Measurements from ENCODE around the gene FBXO34.

The FBXO34 gene

GRCh38 chr14:55276736-55277135, 5.5 kb downstream of the FBXO34 start:
- DNase-seq (ENCODE audit: low spot score in 2 of 2) (no peak), ATAC-seq (replicated peaks; ENCODE audit: extremely low read depth, poor library complexity, severe bottlenecking) (no peak)
- H3K4me3 Mint-ChIP-seq, result no peak overlapping the region
- no peaks in the 10 kb centered on the region for H3K9me3 Mint-ChIP-seq
- H3K4me1 Mint-ChIP-seq, result peaks cover 66% of the 10 kb centered on the region
- peaks cover 12% of the 10 kb centered on the region for H3K36me3 Mint-ChIP-seq (ENCODE audit: insufficient read depth)
- H3K27ac Mint-ChIP-seq (ENCODE audit: low read depth), result no peak overlapping the region
- H3K27me3 Mint-ChIP-seq, result no peaks in the 10 kb centered on the region

- no peaks in the 10 kb centered on the region for H3K27me3 Mint-ChIP-seq
- no peak overlapping the region for H3K27ac Mint-ChIP-seq (ENCODE audit: low read depth)
- peaks cover 2% of the 10 kb centered on the region for H3K36me3 Mint-ChIP-seq (ENCODE audit: insufficient read depth)
- peak; percentile 57 for ATAC-seq (replicated peaks; ENCODE audit: extremely low read depth, poor library complexity, severe bottlenecking)
- peak overlapping the region; percentile 32 for H3K4me3 Mint-ChIP-seq
- no peaks in the 10 kb centered on the region for H3K9me3 Mint-ChIP-seq
- peaks cover 65% of the 10 kb centered on the region for H3K4me1 Mint-ChIP-seq
- DNase-seq (ENCODE audit: low spot score in 2 of 2), result no peak
Observed at GRCh38 chr14:55277972-55278740, 6.9 kb downstream of the FBXO34 start.

GRCh38 chr14:55279384-55279783, 8.2 kb downstream of the FBXO34 start:
- Mint-ChIP-seq H3K27me3 (no peaks in the 10 kb centered on the region), H3K4me1 (peaks cover 54% of the 10 kb centered on the region), H3K9me3 (no peaks in the 10 kb centered on the region), H3K36me3 (ENCODE audit: insufficient read depth) (peaks cover 2% of the 10 kb centered on the region), H3K27ac (ENCODE audit: low read depth) (no peak overlapping the region), H3K4me3 (no peak overlapping the region)
- ATAC-seq (replicated peaks; ENCODE audit: extremely low read depth, poor library complexity, severe bottlenecking), result no peak
- DNase-seq (ENCODE audit: low spot score in 2 of 2), result no peak

DNA sequence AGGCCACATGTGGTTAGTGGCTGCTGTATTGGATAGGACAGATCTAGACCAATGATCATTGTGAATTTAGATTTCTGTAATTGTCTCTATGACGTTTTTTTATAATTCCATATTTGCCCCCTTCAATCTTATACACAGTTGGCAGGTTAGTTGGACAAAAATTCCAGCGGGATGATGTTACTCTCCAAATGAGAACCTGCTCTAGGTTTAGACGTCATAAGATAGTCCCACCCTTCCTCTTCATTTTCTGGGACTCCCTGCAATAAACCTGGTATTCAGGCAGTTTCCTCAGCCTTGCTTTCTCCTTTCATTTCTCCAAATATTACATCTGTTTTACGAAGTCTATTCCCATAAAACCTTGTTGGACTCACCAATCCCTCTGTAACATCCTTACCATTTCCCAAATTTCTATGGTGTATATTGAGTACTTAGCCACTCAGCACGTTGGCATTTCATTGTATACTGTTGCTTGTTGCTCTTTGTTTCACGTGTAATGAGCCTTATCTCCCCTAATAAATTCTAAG, 10.2 kb downstream of the FBXO34 start:
- Mint-ChIP-seq H3K27ac (ENCODE audit: low read depth) (no peak overlapping the region), H3K36me3 (ENCODE audit: insufficient read depth) (peaks cover 4% of the 10 kb centered on the region), H3K27me3 (no peaks in the 10 kb centered on the region), H3K4me1 (peaks cover 56% of the 10 kb centered on the region), H3K9me3 (no peaks in the 10 kb centered on the region), H3K4me3 (no peak overlapping the region)
- ATAC-seq (replicated peaks; ENCODE audit: extremely low read depth, poor library complexity, severe bottlenecking) (no peak), DNase-seq (ENCODE audit: low spot score in 2 of 2) (no peak)

DNA sequence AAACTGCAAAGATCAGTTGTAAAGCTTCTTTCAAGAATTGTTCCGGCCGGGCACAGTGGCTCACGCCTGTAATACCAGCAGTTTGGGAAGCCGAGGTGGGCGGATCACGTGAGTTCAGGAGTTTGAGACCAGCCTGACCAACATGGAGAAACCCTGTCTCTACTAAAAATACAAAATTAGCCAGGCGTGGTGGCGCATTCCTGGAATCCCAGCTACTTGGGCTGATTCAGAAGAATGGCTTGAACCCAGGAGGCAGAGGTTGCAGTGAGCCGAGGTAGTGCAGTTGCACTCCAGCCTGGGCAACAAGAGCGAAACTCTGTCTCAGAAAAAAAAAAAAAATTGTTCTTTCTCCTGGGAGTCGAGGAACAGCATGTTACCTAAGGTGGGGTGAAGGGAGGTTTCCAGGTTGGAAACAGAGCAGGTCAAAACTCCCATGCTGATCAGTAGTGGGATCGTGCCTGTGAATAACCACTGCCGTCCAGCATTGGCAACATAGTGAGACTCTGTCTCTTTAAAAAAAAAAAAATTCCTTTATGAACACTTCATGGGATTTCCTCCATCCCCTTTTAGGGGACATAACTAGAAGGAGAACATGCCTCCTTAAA, 13.9 kb downstream of the FBXO34 start:
- no peak for ATAC-seq (replicated peaks; ENCODE audit: extremely low read depth, poor library complexity, severe bottlenecking)
- Mint-ChIP-seq H3K27ac (ENCODE audit: low read depth) (no peak overlapping the region), H3K4me3 (no peak overlapping the region), H3K36me3 (ENCODE audit: insufficient read depth) (peaks cover 2% of the 10 kb centered on the region), H3K27me3 (no peaks in the 10 kb centered on the region), H3K9me3 (no peaks in the 10 kb centered on the region), H3K4me1 (peaks cover 53% of the 10 kb centered on the region)
- DNase-seq (ENCODE audit: low spot score in 2 of 2), result no peak

GRCh38 chr14:55288439-55288838, 17.2 kb downstream of the FBXO34 start:
- peaks cover 40% of the 10 kb centered on the region for H3K4me1 Mint-ChIP-seq
- H3K27me3 Mint-ChIP-seq, result no peaks in the 10 kb centered on the region
- H3K4me3 Mint-ChIP-seq, result no peak overlapping the region
- peaks cover 2% of the 10 kb centered on the region for H3K36me3 Mint-ChIP-seq (ENCODE audit: insufficient read depth)
- no peak overlapping the region for H3K27ac Mint-ChIP-seq (ENCODE audit: low read depth)
- DNase-seq (ENCODE audit: low spot score in 2 of 2) (no peak), ATAC-seq (replicated peaks; ENCODE audit: extremely low read depth, poor library complexity, severe bottlenecking) (no peak)
- no peaks in the 10 kb centered on the region for H3K9me3 Mint-ChIP-seq

GRCh38 chr14:55291480-55292081, 20.4 kb downstream of the FBXO34 start:
- no peak overlapping the region for H3K4me3 Mint-ChIP-seq
- H3K27me3 Mint-ChIP-seq, result no peaks in the 10 kb centered on the region
- DNase-seq (ENCODE audit: low spot score in 2 of 2), result no peak
- H3K9me3 Mint-ChIP-seq, result no peaks in the 10 kb centered on the region
- peaks cover 4% of the 10 kb centered on the region for H3K36me3 Mint-ChIP-seq (ENCODE audit: insufficient read depth)
- no peak overlapping the region for H3K27ac Mint-ChIP-seq (ENCODE audit: low read depth)
- H3K4me1 Mint-ChIP-seq, result peaks cover 44% of the 10 kb centered on the region
- no peak for ATAC-seq (replicated peaks; ENCODE audit: extremely low read depth, poor library complexity, severe bottlenecking)

- no peak overlapping the region for H3K4me3 Mint-ChIP-seq
- H3K9me3 Mint-ChIP-seq, result no peaks in the 10 kb centered on the region
- H3K4me1 Mint-ChIP-seq, result peaks cover 45% of the 10 kb centered on the region
- ATAC-seq (replicated peaks; ENCODE audit: extremely low read depth, poor library complexity, severe bottlenecking) (no peak), DNase-seq (ENCODE audit: low spot score in 2 of 2) (no peak)
- H3K27me3 Mint-ChIP-seq, result no peaks in the 10 kb centered on the region
- no peak overlapping the region for H3K27ac Mint-ChIP-seq (ENCODE audit: low read depth)
- H3K36me3 Mint-ChIP-seq (ENCODE audit: insufficient read depth), result peaks cover 6% of the 10 kb centered on the region
Observed at GRCh38 chr14:55294603-55295002, 23.4 kb downstream of the FBXO34 start.

DNA sequence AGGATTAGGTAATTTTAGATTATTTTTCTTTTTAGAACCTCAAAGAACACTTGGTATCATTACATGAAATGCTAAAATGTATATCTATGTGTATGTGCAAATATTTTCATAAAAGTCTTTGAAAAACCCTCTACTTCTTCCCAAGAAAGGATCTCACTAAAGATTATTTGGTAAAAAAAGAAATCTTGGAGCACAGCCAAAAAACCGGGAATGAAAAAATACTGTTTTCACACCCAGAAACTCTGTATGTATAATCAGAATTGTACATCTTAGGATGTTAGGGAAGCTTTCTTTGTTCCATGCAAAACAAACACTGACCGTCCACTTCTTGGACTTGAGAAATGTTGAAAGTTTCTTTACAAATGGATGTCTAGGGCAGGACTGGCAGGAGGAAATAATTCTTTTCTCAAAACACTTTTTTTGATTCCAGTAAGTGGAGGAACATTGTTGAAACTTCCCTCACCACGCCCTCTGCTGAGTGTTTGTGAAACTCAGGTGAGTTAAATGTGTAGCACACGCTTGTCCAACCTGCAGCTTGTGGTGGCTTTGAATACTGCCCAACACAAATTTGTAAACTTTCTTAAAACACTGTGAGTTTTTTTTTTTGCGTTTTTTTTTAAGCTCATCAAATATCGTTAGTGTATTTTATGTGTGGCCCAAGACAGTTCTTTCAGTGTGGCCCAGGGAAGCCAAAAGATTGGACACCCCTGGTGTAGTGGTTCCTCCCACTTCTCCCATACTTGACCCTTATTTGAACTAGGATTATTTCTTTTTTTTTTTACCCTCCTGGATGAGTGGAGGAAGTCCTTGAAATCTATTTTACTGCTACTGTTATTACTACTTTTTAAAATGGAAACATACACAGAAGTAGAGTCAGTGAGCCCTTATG, 26.6 kb downstream of the FBXO34 start:
- Mint-ChIP-seq H3K4me3 (no peak overlapping the region), H3K27me3 (no peaks in the 10 kb centered on the region), H3K36me3 (ENCODE audit: insufficient read depth) (peaks cover 6% of the 10 kb centered on the region), H3K4me1 (peaks cover 55% of the 10 kb centered on the region), H3K27ac (ENCODE audit: low read depth) (no peak overlapping the region), H3K9me3 (no peaks in the 10 kb centered on the region)
- ATAC-seq (replicated peaks; ENCODE audit: extremely low read depth, poor library complexity, severe bottlenecking) (no peak), DNase-seq (ENCODE audit: low spot score in 2 of 2) (no peak)

GRCh38 chr14:55298500-55298822, 27.2 kb downstream of the FBXO34 start:
- no peak overlapping the region for H3K27ac Mint-ChIP-seq (ENCODE audit: low read depth)
- no peaks in the 10 kb centered on the region for H3K27me3 Mint-ChIP-seq
- no peak for ATAC-seq (replicated peaks; ENCODE audit: extremely low read depth, poor library complexity, severe bottlenecking)
- H3K4me1 Mint-ChIP-seq, result peaks cover 60% of the 10 kb centered on the region
- peaks cover 6% of the 10 kb centered on the region for H3K36me3 Mint-ChIP-seq (ENCODE audit: insufficient read depth)
- no peaks in the 10 kb centered on the region for H3K9me3 Mint-ChIP-seq
- no peak for DNase-seq (ENCODE audit: low spot score in 2 of 2)
- no peak overlapping the region for H3K4me3 Mint-ChIP-seq

GRCh38 chr14:55301437-55302121, 30.4 kb downstream of the FBXO34 start:
- H3K4me3 Mint-ChIP-seq, result no peak overlapping the region
- H3K4me1 Mint-ChIP-seq, result peaks cover 50% of the 10 kb centered on the region
- peak overlapping the region; percentile 23 for H3K27ac Mint-ChIP-seq (ENCODE audit: low read depth)
- DNase-seq (ENCODE audit: low spot score in 2 of 2) (no peak), ATAC-seq (replicated peaks; ENCODE audit: extremely low read depth, poor library complexity, severe bottlenecking) (no peak)
- H3K9me3 Mint-ChIP-seq, result no peaks in the 10 kb centered on the region
- no peaks in the 10 kb centered on the region for H3K27me3 Mint-ChIP-seq
- peaks cover 2% of the 10 kb centered on the region for H3K36me3 Mint-ChIP-seq (ENCODE audit: insufficient read depth)

Data from central memory CD8-positive, alpha-beta T cell (primary cell).